HG02678 (cell line): ENCODE measurements around the gene SGMS1.
"Not testable (repeated sequence)": the region's sequence is repeated elsewhere in the genome, so short reads cannot be mapped to it uniquely, and the experiment has no call there.

Experiments used
- ATAC-seq: cut with Tn5 transposase; IDR thresholded peaks from one replicate; pipeline ENCODE4 v1.9.1; 2021; ENCODE audit warnings: mild to moderate bottlenecking, moderate library complexity; ENCODE audit not compliant: unreplicated experiment

SGMS1 gene

DNA sequence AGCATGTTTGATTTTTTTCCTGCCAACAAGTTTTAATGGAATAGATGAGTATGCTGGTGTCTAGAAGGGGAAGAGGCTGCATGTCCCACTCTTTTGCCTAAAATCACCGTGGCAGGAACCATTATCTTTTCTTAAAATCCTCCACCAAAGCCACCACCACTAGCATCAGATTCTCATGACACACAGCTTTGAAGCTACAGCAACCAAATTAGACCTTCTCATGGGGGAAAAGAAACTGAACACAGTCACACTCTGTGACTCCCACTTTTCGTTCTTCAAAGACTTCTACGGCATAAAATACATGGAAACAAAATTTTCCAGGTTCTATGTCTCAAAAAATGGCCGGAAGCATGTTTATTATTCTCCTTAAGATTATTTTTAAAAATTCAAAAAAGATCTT, 81.8 kb downstream of the SGMS1 start:
- ATAC-seq = peak; percentile 41

DNA sequence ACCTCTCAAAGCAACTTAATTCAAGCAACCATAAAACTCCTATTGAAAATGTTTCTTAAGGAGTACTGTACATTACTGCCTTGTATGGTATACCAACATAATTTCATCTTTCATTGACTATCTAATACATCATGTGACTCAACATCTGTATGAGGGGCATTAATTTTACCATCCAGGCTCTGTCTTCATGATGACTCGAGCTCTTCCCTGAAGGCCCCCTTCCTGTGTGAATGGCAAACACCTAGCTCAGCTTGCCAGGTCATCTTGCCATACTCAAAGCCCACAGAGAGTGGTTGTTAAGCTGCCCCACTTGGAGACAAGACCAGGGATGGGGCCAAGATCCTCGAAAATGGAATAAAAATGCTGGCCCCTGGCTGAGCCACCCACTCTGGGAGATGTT, 82.4 kb downstream of the SGMS1 start:
- ATAC-seq = no peak

DNA sequence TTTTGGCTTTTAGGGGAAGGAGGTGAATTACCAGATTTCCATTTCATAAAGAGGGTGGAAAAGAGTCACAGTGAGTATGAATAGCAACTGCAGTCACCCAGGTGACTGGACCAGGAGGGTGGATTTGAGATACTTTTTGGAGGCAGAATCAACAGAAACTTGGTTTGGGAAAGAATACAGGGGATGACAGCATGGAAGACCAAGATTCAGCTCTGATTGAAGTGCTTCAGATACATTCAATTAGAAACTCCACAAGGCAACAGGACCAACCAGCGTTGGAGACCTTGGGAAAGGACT, 83.0 kb downstream of the SGMS1 start:
- peak; percentile 5 for ATAC-seq

DNA sequence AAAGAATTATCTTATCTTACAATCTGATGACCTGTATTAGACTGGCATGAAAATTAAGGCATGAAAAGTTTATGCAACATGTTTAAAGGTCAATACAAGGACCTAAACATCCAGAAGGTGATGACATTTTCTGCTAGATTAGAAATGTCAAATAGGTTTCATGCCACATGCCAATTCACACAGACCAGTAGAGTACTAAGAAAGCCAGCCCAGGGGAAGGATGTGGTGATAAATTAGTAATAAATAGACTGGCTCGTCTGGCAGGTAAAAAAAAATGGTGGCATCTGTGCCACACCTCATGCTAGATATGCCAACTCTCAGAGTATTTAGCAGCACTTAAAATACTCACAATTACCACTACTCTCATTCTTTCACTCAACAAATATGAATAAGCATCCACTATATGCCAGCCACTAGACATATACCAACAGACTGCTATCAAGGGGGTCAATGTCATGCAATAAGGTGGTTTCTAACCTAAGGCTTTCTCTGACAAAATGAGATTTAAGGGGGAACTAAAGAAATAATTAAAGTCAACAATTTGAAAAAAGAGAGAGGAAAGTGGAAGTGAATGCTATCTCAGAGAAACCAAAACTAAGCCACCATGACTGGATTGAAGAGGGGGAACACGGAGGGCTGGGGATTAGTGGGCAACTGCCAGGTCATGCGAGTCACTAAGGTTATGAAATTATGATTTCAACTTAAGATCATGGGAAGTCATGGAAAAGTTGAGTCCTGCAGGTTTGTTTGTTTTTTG, 83.5 kb downstream of the SGMS1 start:
- ATAC-seq = peak; percentile 43

DNA sequence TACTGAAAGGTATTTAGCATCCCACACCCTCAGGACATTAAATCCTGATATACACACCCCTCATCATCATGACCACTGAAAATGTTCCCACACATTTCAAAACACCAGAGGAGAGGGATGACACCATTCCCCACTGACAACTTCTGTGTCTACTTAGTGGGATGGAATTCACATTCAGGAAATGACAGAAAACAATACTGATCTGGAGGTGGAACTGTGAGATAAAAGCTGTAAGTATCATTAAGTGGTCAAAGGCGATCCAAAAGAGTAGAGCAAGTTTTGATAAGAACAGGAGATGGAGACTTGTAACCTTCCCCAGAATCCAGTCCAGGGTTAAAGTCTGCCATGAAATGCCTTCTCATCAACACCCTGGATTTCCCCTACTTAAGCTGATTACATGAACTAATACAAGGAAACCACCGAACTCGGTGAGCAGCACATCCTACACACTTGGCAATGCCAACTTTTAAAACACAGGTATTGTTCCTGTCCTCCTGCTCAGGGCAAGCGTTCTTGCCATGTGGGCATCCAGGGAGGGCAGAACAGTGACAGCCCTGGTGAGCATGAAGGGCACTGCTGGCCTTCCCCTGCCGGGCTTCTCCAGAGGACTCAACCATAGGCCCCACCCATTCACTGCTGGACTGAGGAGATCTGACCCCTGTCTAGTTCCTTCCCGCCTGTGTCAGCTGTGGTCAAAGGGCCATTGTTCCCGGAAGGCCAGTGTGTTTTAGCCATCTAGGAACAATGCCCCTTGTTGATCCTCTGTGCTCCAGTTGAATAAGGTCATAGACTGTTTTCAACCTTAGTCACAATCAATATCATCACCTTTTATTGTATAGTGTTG, 85.0 kb downstream of the SGMS1 start:
- peak; percentile 48 for ATAC-seq

DNA sequence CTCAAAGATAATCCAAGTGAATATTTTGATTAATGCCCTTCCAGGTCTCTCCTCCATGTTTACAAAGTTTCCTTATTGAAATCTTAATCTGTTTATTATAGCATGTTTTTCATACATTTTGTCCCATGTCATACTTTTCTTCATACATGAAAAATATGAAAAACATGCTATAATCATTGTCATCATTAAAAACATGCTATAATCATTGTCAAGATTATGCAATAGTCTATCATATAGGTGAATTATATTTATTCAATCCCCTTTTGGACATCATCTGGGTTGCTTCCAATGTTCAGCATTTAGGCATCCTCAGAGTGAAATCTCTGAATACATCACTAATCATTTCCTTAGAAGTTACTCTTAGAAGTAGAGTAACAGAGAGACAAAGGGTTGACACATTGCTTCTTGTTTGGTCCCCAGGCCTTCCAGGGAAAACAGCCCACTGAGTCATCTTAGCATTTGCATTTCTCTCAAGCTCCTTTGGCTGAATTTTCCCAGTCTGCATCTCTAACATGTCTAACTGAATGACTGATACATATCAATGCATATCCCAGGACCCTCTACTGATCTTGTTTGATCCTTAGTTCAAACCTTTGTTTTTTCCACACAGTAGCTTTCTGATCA, 87.0 kb downstream of the SGMS1 start:
- ATAC-seq = no peak

DNA sequence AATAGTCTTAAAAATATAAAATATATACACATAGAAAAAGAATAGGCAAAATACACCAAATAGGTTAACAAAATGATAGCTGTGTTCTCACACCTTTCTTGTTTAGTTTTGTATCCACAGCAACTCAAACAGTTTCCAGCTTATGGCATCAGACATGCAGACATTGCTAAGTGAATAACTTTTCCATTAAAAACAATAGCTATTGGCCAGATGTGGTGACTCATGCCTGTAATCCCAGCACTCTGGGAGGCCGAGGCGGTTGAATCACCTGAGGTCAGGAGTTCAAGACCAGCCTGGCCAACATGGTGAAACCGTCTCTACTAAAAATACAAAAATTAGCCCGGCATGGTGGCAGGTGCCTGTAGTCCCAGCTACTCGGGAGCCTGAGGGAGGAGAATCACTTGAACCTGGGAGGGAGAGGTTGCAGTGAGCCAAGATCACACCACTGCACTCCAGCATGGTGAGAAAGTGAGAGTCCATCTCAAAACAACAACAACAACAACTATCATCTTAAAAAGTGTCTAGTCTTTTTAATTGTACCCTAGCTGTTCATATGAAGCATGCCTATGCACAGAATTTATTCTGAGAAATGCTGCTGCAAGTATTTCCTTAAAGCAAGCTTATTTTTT, 88.9 kb downstream of the SGMS1 start:
- ATAC-seq = not testable (repeated sequence)

DNA sequence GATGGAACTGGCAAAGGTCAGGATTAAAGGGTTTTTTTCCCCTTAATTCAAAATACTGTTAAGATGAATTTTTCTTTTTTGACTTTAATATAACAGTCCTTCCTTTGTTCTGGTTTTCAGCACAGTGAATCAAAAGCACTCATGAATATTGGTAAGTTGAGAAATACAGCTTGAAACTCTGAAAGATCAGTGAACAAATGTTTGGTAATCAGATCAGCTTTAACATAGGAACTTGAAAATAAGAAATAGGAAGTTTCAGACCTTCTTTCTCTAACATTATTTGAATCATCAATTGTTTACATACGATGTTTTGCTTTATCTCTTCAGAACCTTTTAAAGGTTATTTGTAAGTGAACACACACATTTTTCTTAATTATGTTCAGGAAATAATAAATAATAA, 90.5 kb downstream of the SGMS1 start:
- ATAC-seq = no peak

DNA sequence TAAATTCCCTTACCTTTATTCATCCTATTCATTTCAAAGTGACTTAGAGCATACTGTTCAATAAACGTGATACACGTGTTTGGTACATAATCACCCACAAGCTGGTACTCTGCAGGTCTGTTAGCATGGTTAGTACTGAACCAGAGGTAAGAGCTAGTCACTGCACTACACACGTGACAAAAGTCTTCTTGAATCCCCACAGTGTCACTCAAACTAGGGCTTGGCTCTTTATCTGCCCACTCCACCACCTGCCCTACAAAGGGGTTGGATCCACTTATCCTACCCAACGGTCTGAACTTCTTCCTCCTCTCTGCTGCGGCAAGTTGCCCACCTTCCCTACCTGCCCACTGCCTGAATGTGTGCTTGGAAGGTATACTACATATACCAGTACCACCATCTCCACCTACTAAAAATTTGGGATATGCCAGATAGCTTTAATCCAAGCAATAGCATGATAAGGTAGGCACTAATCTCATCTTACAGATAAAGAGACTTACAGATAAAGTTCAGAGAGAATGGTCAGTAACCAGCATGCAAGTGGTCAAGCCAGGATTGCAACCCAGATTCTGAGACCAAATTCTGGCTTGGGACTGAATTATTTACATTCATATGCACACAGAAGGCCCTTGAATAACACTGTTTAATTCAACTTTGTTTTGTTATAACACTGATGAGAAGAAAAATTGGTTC, 92.2 kb downstream of the SGMS1 start:
- ATAC-seq = no peak

DNA sequence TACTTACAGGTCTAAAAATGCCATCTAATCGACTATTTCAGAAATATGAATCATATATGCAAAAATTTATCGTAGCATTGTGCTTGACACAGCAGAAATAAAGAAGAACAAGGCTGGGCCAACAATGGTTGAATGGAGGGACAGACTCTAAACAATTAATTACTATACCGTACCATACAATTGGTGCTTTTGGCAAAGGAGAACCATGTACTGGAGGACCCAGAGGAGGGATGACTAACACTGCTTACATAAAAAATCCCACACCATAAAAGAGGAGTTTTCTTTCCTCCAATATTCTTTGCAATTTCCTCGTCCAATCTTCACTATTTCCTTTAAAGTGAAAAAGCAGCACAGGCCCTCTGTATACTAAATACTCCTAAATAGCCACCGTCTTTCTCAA, 94.1 kb downstream of the SGMS1 start:
- ATAC-seq = no peak

DNA sequence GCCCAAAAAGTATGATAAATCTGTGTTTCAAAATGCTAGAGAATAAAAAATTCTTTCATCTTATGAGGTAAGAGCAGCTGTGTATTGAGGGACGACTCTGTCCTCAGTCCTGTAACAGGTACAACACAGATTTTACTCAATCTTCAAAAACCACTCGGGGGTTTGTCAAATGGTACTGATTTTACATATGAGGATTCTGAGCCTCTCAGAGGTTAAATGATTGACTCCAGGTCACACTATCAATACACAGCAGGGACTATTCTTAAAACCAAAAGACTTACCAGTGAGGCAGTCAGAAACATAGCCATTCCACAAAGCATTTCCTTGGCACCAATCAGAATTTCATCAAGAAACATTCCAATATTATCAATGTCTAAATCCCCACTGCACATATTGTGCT, 95.5 kb downstream of the SGMS1 start:
- ATAC-seq = peak; percentile 56

DNA sequence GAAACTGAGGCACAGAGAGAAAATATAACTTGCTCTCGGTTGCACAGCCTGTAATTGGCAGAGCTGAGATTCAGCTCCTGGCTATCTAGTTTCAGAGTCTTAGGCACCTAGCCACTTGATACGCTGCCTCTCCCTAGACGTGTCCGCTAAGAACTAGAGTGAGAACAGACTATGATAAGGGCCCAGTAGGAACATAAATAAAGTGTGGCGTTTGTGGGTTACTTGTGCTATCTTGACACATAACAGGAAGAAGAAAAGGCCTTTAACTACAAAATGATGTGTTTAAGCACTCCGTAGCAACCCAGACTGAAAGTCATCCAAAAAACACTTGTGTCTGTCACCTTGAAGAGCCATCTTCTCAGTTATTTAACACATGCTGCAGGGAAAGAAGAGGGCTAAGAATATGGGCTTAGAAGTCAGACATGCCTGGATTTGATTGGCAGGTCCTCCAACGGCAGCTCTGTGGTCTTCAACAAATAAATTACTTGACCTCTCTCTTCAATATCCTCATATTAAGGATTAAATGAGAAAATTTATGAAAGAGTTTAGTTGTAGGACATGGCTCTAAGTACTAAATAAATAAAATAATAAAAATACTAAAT, 96.2 kb downstream of the SGMS1 start:
- ATAC-seq = no peak

DNA sequence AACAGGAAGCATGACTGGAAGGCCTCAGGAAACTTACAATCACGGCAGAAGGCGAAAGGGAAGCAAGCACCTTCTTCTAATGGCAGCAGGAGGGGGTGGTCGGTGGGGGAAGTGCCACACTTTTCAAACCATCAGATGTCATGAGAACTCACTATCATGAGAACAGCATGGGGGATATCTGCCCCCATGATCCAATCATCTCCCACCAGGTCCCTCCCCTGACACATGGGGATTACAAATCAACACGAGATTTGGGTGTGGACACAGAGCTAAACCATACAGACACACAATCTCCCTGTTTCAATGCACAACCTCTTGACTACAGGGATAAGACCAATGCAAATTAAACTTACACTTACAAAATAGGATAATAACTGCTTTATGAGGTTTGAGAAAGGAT, 97.6 kb downstream of the SGMS1 start:
- no peak for ATAC-seq

DNA sequence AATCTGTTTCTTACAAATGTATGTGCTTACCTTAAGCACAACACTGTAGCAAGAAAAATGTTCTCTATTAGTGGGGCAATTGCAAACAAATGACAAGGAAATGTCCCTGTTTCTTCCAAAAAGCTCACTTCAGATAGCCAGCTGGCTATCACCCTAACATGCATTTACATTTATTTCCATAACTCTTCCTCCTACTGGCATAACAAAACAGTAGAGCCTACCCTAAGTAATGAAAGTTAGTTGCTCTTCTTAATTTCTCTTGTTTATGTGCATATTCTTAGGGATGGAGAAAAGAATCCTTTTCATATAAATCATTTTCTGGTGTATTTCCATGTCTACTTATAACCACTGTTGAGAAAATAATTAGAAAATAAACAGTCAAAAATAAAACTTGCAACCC, 100.4 kb downstream of the SGMS1 start:
- no peak for ATAC-seq

DNA sequence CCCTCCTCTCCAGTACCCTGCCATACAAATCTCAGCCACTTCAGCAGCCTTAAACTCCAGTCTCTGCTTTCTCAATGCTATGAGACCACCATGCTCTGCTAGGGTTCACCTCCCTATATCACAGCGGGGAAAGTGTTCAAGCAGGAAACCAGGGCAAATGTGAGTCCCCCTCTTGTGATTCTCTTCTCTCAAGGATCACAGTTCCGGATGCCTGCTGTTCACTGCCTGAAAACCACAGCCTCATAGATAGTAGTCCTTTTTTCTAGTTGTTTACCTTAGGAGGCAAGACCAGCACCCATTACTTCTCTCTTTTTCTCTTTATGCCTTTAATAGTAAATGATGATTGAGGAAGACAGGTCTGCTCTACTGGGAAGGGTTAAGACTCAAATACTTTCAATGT, 100.8 kb downstream of the SGMS1 start:
- no peak for ATAC-seq

DNA sequence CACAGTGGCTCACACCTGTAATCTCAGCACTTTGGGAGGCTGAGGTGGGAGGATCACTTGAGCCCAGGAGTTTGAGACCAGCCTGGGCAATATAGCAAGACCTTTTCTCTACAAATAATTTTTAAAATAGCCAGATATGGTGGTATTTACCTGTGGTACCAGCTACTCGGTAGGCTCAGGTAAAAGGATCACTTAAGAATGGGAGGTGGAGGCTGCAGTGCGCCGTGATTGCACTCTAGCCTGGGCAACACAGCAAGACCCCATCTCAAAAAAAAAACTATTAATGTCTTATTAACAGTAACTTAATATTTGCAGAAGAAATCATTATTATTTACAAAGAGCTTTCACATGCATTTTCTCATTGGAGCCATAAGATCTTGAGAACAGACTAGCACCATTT, 103.6 kb downstream of the SGMS1 start:
- no peak for ATAC-seq

DNA sequence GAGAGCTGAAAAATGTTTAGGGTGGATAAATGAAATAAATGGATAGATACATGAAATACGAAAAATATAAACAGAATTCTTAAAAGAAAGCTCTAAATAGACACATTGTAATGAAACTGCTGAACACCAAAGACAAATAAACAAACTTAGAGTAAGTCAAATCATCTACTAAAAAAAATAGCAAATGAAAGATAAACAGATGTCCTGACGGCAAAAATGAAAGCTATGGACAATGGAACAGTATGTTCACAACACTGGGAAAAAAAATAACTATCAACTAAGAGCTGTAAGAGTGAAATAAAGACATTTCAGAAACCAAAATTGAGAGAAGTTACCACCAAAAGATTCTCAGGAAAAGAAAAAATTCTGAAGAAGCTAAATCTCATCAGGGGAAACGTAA, 106.1 kb downstream of the SGMS1 start:
- no peak for ATAC-seq

DNA sequence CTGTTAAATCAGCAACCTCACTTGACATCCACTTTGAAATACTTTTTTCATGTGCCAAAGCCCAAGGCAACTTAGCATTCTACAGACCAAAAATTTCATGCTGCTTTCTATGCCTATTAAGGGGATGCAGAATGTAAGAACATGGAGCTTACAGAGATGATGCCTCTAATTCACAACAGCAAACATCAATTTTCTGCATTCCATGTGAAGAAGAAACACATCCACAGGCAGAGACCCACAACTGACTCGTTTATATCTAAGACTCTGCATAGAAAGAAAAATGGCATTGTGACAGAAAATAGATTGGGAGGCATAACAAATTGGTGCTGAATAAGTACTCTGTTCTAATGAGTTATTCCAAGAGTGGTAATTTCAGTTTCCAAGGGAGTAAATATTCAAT, 107.6 kb downstream of the SGMS1 start:
- no peak for ATAC-seq

DNA sequence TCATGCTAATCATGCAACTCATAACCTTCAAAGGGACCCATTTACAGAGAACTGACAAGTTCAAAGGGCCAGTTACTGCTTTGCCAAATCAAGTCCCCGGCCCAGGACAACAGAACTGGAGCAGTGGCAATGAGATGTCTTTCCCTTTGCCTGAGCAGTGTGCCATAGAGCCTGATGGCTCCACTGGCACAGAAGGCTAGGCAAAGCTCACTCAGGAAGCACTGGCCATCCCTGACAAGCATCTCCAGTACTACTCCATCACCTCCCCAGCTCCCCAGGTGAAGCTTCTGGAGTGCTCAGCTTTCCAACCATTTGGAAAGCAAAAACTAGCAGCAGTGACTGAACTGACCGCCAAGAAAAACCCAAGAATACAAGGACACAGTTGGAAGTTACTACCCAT, 108.3 kb downstream of the SGMS1 start:
- ATAC-seq = no peak

DNA sequence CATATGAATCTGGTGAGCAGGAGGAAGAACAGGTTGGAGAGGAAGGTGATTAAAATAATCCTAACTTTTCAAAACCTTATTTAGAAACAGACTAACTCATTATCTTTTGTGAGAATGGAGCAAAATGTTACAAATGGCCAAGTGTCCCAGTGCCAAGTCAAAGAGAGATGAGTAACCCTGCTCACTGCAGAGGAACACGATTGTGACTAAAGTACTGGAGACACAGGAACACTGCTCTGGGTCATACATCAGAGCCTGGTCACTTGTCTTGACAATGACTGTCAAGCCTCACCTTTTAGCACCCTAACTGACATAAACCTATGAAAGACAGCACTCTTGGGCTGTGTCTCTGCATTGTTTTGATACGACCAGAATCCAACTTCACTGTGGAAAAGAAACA, 108.8 kb downstream of the SGMS1 start:
- no peak for ATAC-seq

DNA sequence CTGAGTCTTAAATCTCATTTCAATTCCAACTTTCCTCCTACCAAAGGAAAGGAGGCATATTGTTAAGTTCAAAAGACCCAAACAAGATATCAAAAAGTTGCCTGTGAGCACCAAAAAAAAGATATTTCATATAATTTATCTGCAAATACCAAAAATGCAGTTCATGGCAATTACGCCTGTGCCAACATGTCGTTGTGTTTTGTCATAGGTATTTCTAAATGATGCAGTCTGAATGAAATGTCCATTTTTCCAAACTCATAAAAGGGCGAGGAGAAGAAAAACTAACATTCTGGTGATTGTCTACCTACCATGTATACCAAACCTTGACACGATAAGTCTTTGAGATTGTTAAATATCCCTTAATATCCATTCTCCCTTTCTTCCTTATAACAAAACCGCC, 109.8 kb downstream of the SGMS1 start:
- no peak for ATAC-seq
